ENCODE data around the gene RNU6-1. TPM values are rescaled to one million over a fixed set of nuclear protein-coding genes. Genes with fewer than 3 reads are reported as not detected.

The RNU6-1 gene
- total RNA-seq, 1 donor, result not detected

GRCh38 chr15:67790610-67791319, 49.1 kb downstream of the RNU6-1 start:
- H3K27me3 ChIP-seq (ENCODE audit: insufficient read depth, low read length), result no peaks in the 10 kb centered on the region
- H3K4me1 ChIP-seq (ENCODE audit: insufficient read depth, low read length), result no peaks in the 10 kb centered on the region
- no peak overlapping the region for H3K4me3 ChIP-seq (ENCODE audit: low read length)

More at GRCh38 chr15:67790610-67791319, 49.1 kb downstream of the RNU6-1 start:
- peaks cover 9% of the 10 kb centered on the region for H3K9me3 ChIP-seq (ENCODE audit: low read depth, low read length)

Other genes with a start within 250 kb of the RNU6-1 start
- gene SKOR1, start 14.5 kb downstream of the RNU6-1 start, total RNA-seq, result 1.9 TPM
- gene PIAS1, start 214.3 kb upstream of the RNU6-1 start, total RNA-seq, result 200 TPM

Measured in mononuclear cell (primary cell).